ENCODE data around the gene GRB7.

DNA sequence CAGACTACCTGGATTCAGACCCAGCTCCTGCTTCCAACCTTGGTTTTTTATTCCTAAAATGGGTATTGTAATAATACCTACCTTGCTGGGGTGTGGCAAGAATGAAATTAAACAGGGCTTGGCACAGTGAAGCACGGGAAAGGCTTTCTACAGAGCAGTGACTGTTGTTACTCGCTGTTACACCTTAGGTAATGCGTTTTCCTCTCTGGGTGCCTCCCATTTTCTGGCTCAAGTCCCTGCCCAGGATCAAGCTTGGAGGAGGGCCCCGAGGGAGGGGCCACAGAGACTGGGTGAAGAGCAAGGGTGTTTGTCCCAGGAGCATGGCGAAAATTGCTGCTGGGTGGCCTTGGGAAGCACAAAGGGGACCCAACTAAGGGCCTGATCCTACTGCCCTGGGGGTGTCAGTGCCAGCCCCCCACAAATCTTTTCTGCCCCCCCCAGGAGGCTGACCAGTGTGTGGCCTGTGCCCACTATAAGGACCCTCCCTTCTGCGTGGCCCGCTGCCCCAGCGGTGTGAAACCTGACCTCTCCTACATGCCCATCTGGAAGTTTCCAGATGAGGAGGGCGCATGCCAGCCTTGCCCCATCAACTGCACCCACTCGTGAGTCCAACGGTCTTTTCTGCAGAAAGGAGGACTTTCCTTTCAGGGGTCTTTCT, 20.7 kb upstream of the GRB7 start:
- TF ChIP-seq, protein P1, sequence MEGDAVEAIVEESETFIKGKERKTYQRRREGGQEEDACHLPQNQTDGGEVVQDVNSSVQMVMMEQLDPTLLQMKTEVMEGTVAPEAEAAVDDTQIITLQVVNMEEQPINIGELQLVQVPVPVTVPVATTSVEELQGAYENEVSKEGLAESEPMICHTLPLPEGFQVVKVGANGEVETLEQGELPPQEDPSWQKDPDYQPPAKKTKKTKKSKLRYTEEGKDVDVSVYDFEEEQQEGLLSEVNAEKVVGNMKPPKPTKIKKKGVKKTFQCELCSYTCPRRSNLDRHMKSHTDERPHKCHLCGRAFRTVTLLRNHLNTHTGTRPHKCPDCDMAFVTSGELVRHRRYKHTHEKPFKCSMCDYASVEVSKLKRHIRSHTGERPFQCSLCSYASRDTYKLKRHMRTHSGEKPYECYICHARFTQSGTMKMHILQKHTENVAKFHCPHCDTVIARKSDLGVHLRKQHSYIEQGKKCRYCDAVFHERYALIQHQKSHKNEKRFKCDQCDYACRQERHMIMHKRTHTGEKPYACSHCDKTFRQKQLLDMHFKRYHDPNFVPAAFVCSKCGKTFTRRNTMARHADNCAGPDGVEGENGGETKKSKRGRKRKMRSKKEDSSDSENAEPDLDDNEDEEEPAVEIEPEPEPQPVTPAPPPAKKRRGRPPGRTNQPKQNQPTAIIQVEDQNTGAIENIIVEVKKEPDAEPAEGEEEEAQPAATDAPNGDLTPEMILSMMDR (IDR thresholded peaks at IDR 0.05): no peak
- no peak for TF ChIP-seq POLR2A (IDR thresholded peaks at IDR 0.05)
